CD4-positive, alpha-beta T cell (primary cell): ENCODE data around the gene PHTF1. TPM values are rescaled to one million over a fixed set of nuclear protein-coding genes. Genes with fewer than 3 reads are reported as not detected.
A peak's percentile ranks its signal among the peaks of the same experiment; 100 is the strongest.

Experiments
- ATAC-seq: fragments of 200-7000 bp; cut with Tn5 transposase; one replicate; pipeline ENCODE4 v1.10.0; 2022; ENCODE audit warnings: mild to moderate bottlenecking; ENCODE audit not compliant: poor library complexity
- CTCF ChIA-PET: fragments of 350-600 bp; sonication (Branson Sonifier 250); formaldehyde crosslinking; loops from one replicate; lab custom pipeline; 2021; ENCODE audit warnings: antibody characterized with exemption, inconsistent platforms; lab: Charles Lee
- POLR2A ChIA-PET: fragments of 350-600 bp; sonication (Branson Sonifier 250); formaldehyde crosslinking; loops from one replicate; lab custom pipeline; 2021; ENCODE audit warnings: antibody characterized with exemption, inconsistent platforms; lab: Charles Lee
- DNase-seq, 14 experiments: peaks; one replicate each; pipeline ENCODE4 v3.0.0-alpha.2; 2013 to 2020; ENCODE audit warnings: mixed read lengths in 2 of 14
- H3K27ac ChIP-seq, 2 donors: one replicate each; pipeline versions ENCODE4 v1.5.1 to v1.7.0; 2013; ENCODE audit warnings: low read length in 2 of 2, low read depth in 1 of 2, mild to moderate bottlenecking in 1 of 2
- H3K27me3 ChIP-seq, 2 experiments: 1 replicate in 1 of 2; 2 replicates in 1 of 2; pipeline versions ENCODE4 v1.6.1 to v1.7.0; 2013; ENCODE audit warnings: low read length in 2 of 2, control low read depth in 1 of 2, mild to moderate bottlenecking in 1 of 2, moderate library complexity in 1 of 2; ENCODE audit not compliant: insufficient read depth in 2 of 2, control insufficient read depth in 1 of 2
- H3K36me3 ChIP-seq: one replicate; pipeline ENCODE4 v1.6.1; 2013; ENCODE audit warnings: low read length, control low read depth; ENCODE audit not compliant: insufficient read depth
- H3K4me1 ChIP-seq: one replicate; pipeline ENCODE4 v1.6.1; 2013; ENCODE audit warnings: low read length, control low read depth; ENCODE audit not compliant: insufficient read depth
- H3K4me3 ChIP-seq: one replicate; pipeline ENCODE4 v1.5.1; 2013; ENCODE audit warnings: mild to moderate bottlenecking, low read length, moderate library complexity
- H3K9me3 ChIP-seq, 2 experiments: 1 replicate in 1 of 2; 2 replicates in 1 of 2; pipeline versions ENCODE4 v1.6.1 to v1.7.0; 2013; ENCODE audit warnings: low read length in 2 of 2, mild to moderate bottlenecking in 2 of 2, control low read depth in 1 of 2, moderate library complexity in 1 of 2; ENCODE audit not compliant: control insufficient read depth in 1 of 2, insufficient read depth in 1 of 2
- H3K27ac Mint-ChIP-seq: one replicate; pipeline ENCODE4 v1.8.0; 2020; ENCODE audit warnings: mixed read lengths
- H3K27me3 Mint-ChIP-seq: one replicate; pipeline ENCODE4 v1.8.0; 2021; ENCODE audit warnings: mixed read lengths
- H3K36me3 Mint-ChIP-seq: one replicate; pipeline ENCODE4 v1.8.0; 2021; ENCODE audit warnings: low read depth, mixed read lengths
- H3K4me1 Mint-ChIP-seq: one replicate; pipeline ENCODE4 v1.8.0; 2021; ENCODE audit warnings: low read depth, mixed read lengths
- H3K4me3 Mint-ChIP-seq: one replicate; pipeline ENCODE4 v1.8.0; 2020; ENCODE audit warnings: mild to moderate bottlenecking, mixed read lengths
- H3K9me3 Mint-ChIP-seq: one replicate; pipeline ENCODE4 v1.8.0; 2020; ENCODE audit warnings: mixed read lengths
- CTCF ChIP-seq: fragments of 200-600 bp; IDR thresholded peaks from one replicate; pipeline ENCODE4 v1.8.0; 2022; ENCODE audit warnings: antibody characterized with exemption, mild to moderate bottlenecking
- intact Hi-C, 2 experiments: fragments of 100-400 bp; cut with DNase I in 1 of 2; cut with micrococcal nuclease in 1 of 2; formaldehyde crosslinking; loops; one replicate each; pipeline versions ENCODE4 v1.15.1 to v1.9.0; 2023 to 2025; cut with DNase I, micrococcal nuclease
- total RNA-seq, 174 experiments: library from RNA in 2 of 174; stranded (reverse) in 2 of 174; gene quantifications; one replicate each; pipeline ENCODE4 v1.2.3 and lab custom pipeline; 2021 to 2026

The PHTF1 gene
- total RNA-seq, 2 experiments from 2014 or later: 3.1 to 4.0 TPM

GRCh38 chr1:113787663-113788062 lies 28.4 kb upstream of the PHTF1 start:
- no peaks in the 10 kb centered on the region for H3K27me3 ChIP-seq
- peaks cover 7% of the 10 kb centered on the region for H3K36me3 ChIP-seq
- no peak overlapping the region for H3K4me3 Mint-ChIP-seq
- DNase-seq (no peak), ATAC-seq (no peak)
- H3K27me3 Mint-ChIP-seq: no peaks in the 10 kb centered on the region
- no peak for TF ChIP-seq CTCF
- POLR2A ChIA-PET: interaction anchor here (2.7 kb wide), 1 partner anchor 24 kb away, joined by 10 read pairs; the partner anchor contains the start of gene RSBN1
- no peaks in the 10 kb centered on the region for H3K9me3 Mint-ChIP-seq
- peaks cover 72% of the 10 kb centered on the region for H3K4me1 Mint-ChIP-seq
- intact Hi-C loops: no loop called here
- CTCF ChIA-PET: interaction anchor here (1.5 kb wide), 1 partner anchor 9 kb away, joined by 3 read pairs; no protein-coding TSS in a partner anchor
- no peaks in the 10 kb centered on the region for H3K9me3 ChIP-seq
- no peak overlapping the region for H3K27ac Mint-ChIP-seq
- no peak overlapping the region for H3K4me3 ChIP-seq
- H3K27ac ChIP-seq: no peak overlapping the region
- H3K36me3 Mint-ChIP-seq: peaks cover 35% of the 10 kb centered on the region
- H3K4me1 ChIP-seq: peaks cover 34% of the 10 kb centered on the region

- H3K27ac ChIP-seq: peak overlapping the region in 1 of 2 donors; percentile 65
- H3K27me3 ChIP-seq: no peaks in the 10 kb centered on the region
- POLR2A ChIA-PET: interaction anchor here (0.7 to 4.0 kb wide), 3 partner anchors 19 to 26 kb away, joined by 4 to 59 read pairs (median 6); partner anchors contain the start of genes PHTF1 and RSBN1
- H3K27me3 Mint-ChIP-seq: no peaks in the 10 kb centered on the region
- H3K9me3 Mint-ChIP-seq: no peaks in the 10 kb centered on the region
- ATAC-seq (no peak), DNase-seq (no peak)
- no peak overlapping the region for H3K4me3 ChIP-seq
- H3K27ac Mint-ChIP-seq: peak overlapping the region; percentile 72
- CTCF ChIA-PET: interaction anchor here (1.3 to 1.5 kb wide), 3 partner anchors 9 to 713 kb away, joined by 3 to 4 read pairs (median 4); partner anchors contain the start of gene LRIG2
- no peak overlapping the region for H3K4me3 Mint-ChIP-seq
- H3K9me3 ChIP-seq: no peaks in the 10 kb centered on the region
- H3K4me1 Mint-ChIP-seq: peaks cover 56% of the 10 kb centered on the region
- no peak for TF ChIP-seq CTCF
- peaks cover 29% of the 10 kb centered on the region for H3K36me3 Mint-ChIP-seq
- intact Hi-C loops: no loop called here
- peaks cover 30% of the 10 kb centered on the region for H3K4me1 ChIP-seq
- peaks cover 7% of the 10 kb centered on the region for H3K36me3 ChIP-seq
These were observed 26.8 kb upstream of the PHTF1 start for GRCh38 chr1:113786069-113786468.

GRCh38 chr1:113784104-113784779 lies 25.0 kb upstream of the PHTF1 start:
- POLR2A ChIA-PET: interaction anchor here (0.6 to 4.0 kb wide), 10 partner anchors 8 to 712 kb away, joined by 3 to 59 read pairs (median 4); partner anchors contain the start of genes LRIG2, PHTF1 and RSBN1
- H3K36me3 ChIP-seq: peaks cover 6% of the 10 kb centered on the region
- Mint-ChIP-seq H3K4me3 (peak overlapping the region; percentile 28), H3K27me3 (no peaks in the 10 kb centered on the region), H3K4me1 (peaks cover 38% of the 10 kb centered on the region), H3K36me3 (peaks cover 11% of the 10 kb centered on the region), H3K27ac (no peak overlapping the region), H3K9me3 (no peaks in the 10 kb centered on the region)
- peaks cover 41% of the 10 kb centered on the region for H3K4me1 ChIP-seq
- no peaks in the 10 kb centered on the region for H3K9me3 ChIP-seq
- peak overlapping the region; percentile 11 for H3K4me3 ChIP-seq
- peak; percentile 49 for ATAC-seq
- intact Hi-C loops: loop anchor here in 1 of 2 experiments (5.0 kb wide), 1 partner anchor 88 kb away; the partner anchor contains the start of gene PTPN22
- H3K27ac ChIP-seq: peak overlapping the region; percentile 67 to 80
- no peak for TF ChIP-seq CTCF
- DNase-seq: peak in 4 of 14 experiments; percentile 9 to 71 (median 47)
- CTCF ChIA-PET: interaction anchor here (0.8 to 1.1 kb wide), 3 partner anchors 8 to 28 kb away, joined by 3 to 4 read pairs (median 3); partner anchors contain the start of gene RSBN1
- H3K27me3 ChIP-seq: no peaks in the 10 kb centered on the region
